SK-N-SH (cell line): ENCODE data around the gene CD53. TPM values are rescaled to one million over a fixed set of nuclear protein-coding genes. Genes with fewer than 3 reads are reported as not detected.

Experiments used
- CTCF ChIA-PET: fragments of 300-600, 350-600 bp; formaldehyde crosslinking; extraction: SDS; loops from one replicate; lab custom pipeline; 2021; lab: Yijun Ruan, JAX
- POLR2A ChIA-PET: fragments of 350-600 bp; sonication (Branson Sonifier 250); formaldehyde crosslinking; extraction: SDS; loops from one replicate; lab custom pipeline; 2020; ENCODE audit warnings: antibody characterized with exemption, inconsistent platforms; lab: Yijun Ruan, JAX
- DNase-seq: peaks from one replicate; pipeline ENCODE4 v3.0.0; 2012
- H2AFZ ChIP-seq: fragments of 200-600 bp; sonication (generic); 2 replicates; pipeline ENCODE4 v1.8.1; 2016; ENCODE audit warnings: antibody characterized with exemption, mild to moderate bottlenecking, low read depth
- H3F3A ChIP-seq: fragments of 200-600 bp; sonication (generic); replicated peaks from 2 replicates; pipeline ENCODE3; 2016; ENCODE audit warnings: antibody characterized with exemption, mild to moderate bottlenecking; ENCODE audit not compliant: insufficient read depth
- H3K27ac ChIP-seq, 2 experiments: fragments of 200-500 bp in 1 of 2; fragments of 200-600 bp in 1 of 2; sonication (Bioruptor generic) in 1 of 2; sonication (generic), shearing (Covaris generic) in 1 of 2; 2 replicates each; pipeline versions ENCODE4 v1.5.1 to v1.6.1; 2014 to 2016; ENCODE audit warnings: low read depth in 2 of 2, inconsistent platforms in 1 of 2, low read length in 1 of 2, mild to moderate bottlenecking in 1 of 2, mixed read lengths in 1 of 2
- H3K27me3 ChIP-seq: fragments of 200-600 bp; sonication (generic), shearing (Covaris generic); 2 replicates; pipeline ENCODE4 v1.6.1; 2016; ENCODE audit warnings: mixed run types; ENCODE audit not compliant: insufficient read depth
- H3K36me3 ChIP-seq, 2 experiments: fragments of 200-500 bp in 1 of 2; fragments of 200-600 bp in 1 of 2; sonication (Bioruptor generic) in 1 of 2; sonication (generic) in 1 of 2; replicated peaks in 1 of 2; 2 replicates each; pipeline versions ENCODE3 to v1.5.1; 2014 to 2016; ENCODE audit warnings: low read length in 1 of 2, mild to moderate bottlenecking in 1 of 2; ENCODE audit not compliant: insufficient read depth in 2 of 2, control insufficient read depth in 1 of 2
- H3K4me1 ChIP-seq, 2 experiments: fragments of 200-500 bp in 1 of 2; fragments of 200-600 bp in 1 of 2; sonication (Bioruptor generic) in 1 of 2; sonication (generic), shearing (Covaris generic) in 1 of 2; 2 replicates each; pipeline versions ENCODE4 v1.5.1 to v1.6.1; 2014 to 2016; ENCODE audit warnings: low read depth in 1 of 2, low read length in 1 of 2, mixed run types in 1 of 2; ENCODE audit not compliant: insufficient read depth in 2 of 2, control insufficient read depth in 1 of 2
- H3K4me2 ChIP-seq: fragments of 200-600 bp; sonication (generic), shearing (Covaris generic); 2 replicates; pipeline ENCODE4 v1.6.1; 2017; ENCODE audit warnings: mixed run types
- H3K4me3 ChIP-seq, 2 experiments: fragments of 200-500 bp in 1 of 2; fragments of 200-600 bp in 1 of 2; sonication (Bioruptor generic) in 1 of 2; sonication (generic), shearing (Covaris generic) in 1 of 2; 2 replicates each; pipeline versions ENCODE4 v1.5.1 to v1.8.1; 2014 to 2016; ENCODE audit warnings: low read depth in 2 of 2, inconsistent platforms in 1 of 2, low read length in 1 of 2, mild to moderate bottlenecking in 1 of 2, mixed read lengths in 1 of 2, moderate library complexity in 1 of 2
- H3K79me2 ChIP-seq: fragments of 200-600 bp; sonication (generic); 2 replicates; pipeline ENCODE4 v1.8.1; 2017; ENCODE audit warnings: mild to moderate bottlenecking; ENCODE audit not compliant: insufficient read depth
- H3K9ac ChIP-seq: fragments of 200-600 bp; sonication (generic); 2 replicates; pipeline ENCODE4 v1.6.1; 2017; ENCODE audit warnings: mixed run types
- H3K9me2 ChIP-seq: fragments of 200-600 bp; sonication (generic); 2 replicates; pipeline ENCODE4 v1.6.1; 2017; ENCODE audit warnings: mixed run types
- H3K9me3 ChIP-seq: fragments of 200-600 bp; sonication (generic); 2 replicates; pipeline ENCODE4 v1.6.1; 2017; ENCODE audit warnings: mixed run types, mild to moderate bottlenecking, moderate library complexity
- H4K20me1 ChIP-seq: fragments of 200-600 bp; sonication (generic); 2 replicates; pipeline ENCODE4 v1.6.1; 2017; ENCODE audit warnings: mild to moderate bottlenecking, mixed run types; ENCODE audit not compliant: insufficient read depth
- CHD2 ChIP-seq: fragments of 150-350 bp; IDR thresholded peaks from 2 replicates; pipeline ENCODE4 v1.6.1; 2018; ENCODE audit warnings: low read length; ENCODE audit not compliant: partially characterized antibody
- ELF1 ChIP-seq: IDR thresholded peaks from 2 replicates; pipeline ENCODE4 v1.4.0; 2012
- GABPA ChIP-seq: IDR thresholded peaks from 2 replicates; pipeline ENCODE4 v1.4.0; 2012; ENCODE audit warnings: low read depth, mild to moderate bottlenecking
- GATA2 ChIP-seq: sonication (generic); formaldehyde crosslinking; IDR thresholded peaks from 2 replicates; pipeline ENCODE4 v1.5.0; 2020; ENCODE audit warnings: mild to moderate bottlenecking, missing genetic modification reagents
- JUND ChIP-seq: IDR thresholded peaks from 2 replicates; pipeline ENCODE4 v1.4.0; 2012
- RAD21 ChIP-seq: IDR thresholded peaks from 2 replicates; pipeline ENCODE4 v1.6.1; 2012; ENCODE audit warnings: mild to moderate bottlenecking, low read length
- SMC3 ChIP-seq: IDR thresholded peaks from 2 replicates; pipeline ENCODE4 v1.6.1; 2012; ENCODE audit warnings: low read depth, low read length, improper control_type of control experiment
- WGBS: methylation state at CpG from one replicate; pipeline ENCODE4 v1.1.6; 2017; ENCODE audit warnings: low lambda C conversion rate; 5-methylcytosine and 5-hydroxymethylcytosine counted together
- polyA plus RNA-seq, 3 experiments: library from polyadenylated mRNA; depleted of rRNA; stranded (reverse); fragments of >200 nt; gene quantifications; 2 replicates each; pipeline ENCODE4 v1.2.3, GENCODE V29; 2012
- TF ChIP-seq, protein P1 (sequence below): IDR thresholded peaks from 2 replicates; pipeline ENCODE4 v1.4.0; 2012; ENCODE audit warnings: low read depth
- TF ChIP-seq, protein P2 (sequence below): fragments of 150-350 bp; IDR thresholded peaks from 2 replicates; pipeline ENCODE4 v1.6.1; 2017; ENCODE audit warnings: antibody characterized with exemption, low read length, low read depth, borderline replicate concordance
- TF ChIP-seq, protein P3 (sequence below): IDR thresholded peaks from 2 replicates; pipeline ENCODE4; 2012
- TF ChIP-seq, protein P4 (sequence below): IDR thresholded peaks from 2 replicates; pipeline ENCODE4 v1.4.0; 2012; ENCODE audit warnings: low read depth, borderline replicate concordance

Gene CD53
- polyA plus RNA-seq, 1 of the 3 experiments (the other 2 are of a cell fraction) = not detected

DNA sequence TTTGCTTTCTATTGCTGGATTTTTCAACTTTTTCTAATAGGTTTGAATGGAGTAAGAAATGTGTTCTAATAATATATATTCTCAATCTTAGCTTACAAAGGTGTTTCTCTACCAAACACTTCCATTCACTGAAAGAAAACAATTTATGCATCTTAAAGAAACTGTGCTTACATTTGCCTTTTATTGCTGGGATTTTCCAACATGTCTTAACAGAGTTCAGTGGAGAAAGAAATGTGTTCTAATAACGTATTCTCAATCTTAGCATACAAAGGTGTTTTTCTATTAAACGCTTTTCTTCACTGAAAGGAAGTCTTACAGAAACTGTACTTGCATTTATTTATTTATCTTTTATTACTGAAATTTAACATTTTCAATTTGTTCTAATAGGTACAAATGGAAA lies 5.6 kb downstream of the CD53 start:
- POLR2A ChIA-PET = no interaction called here
- 31% methylated on average over 2 of the region's 2 CpGs for WGBS

DNA sequence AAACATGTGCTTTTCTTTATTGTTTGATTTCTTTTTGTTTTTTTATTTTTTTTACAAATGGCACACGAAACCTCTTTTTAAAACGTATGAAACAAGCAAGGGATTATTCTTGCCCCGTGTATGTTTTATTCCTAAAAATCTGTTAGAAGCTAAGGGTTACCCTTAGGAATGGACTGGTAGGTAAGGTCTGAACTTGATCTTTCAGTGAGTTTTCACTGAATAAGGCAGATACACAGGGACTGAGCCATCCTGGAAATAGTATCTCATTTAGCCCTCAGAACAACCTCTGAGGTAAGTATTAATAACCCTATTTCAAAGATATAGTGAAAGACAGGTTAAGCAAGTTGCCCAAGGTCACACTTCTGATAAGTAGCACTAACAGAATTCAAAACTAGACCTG lies 6.0 kb downstream of the CD53 start:
- Histone ChIP-seq H3K36me3 (no peaks in the 10 kb centered on the region), H3K4me3 (no peak overlapping the region), H3K4me1 (no peaks in the 10 kb centered on the region), H3K4me2 (no peak overlapping the region), H3K9ac (no peak overlapping the region), H3K9me3 (no peaks in the 10 kb centered on the region; the same call in 1 of the 2 replicates), H4K20me1 (no peaks in the 10 kb centered on the region), H3K79me2 (no peaks in the 10 kb centered on the region), H3K9me2 (peaks cover 4% of the 10 kb centered on the region; the same call in 1 of the 2 replicates), H3F3A (no peaks in the 10 kb centered on the region), H2AFZ (no peak overlapping the region), H3K27me3 (no peaks in the 10 kb centered on the region), H3K27ac (no peak overlapping the region)
- ChIA-PET POLR2A (no interaction called here), CTCF (no interaction called here)
- WGBS = 21% methylated on average over 3 of the region's 3 CpGs
- DNase-seq = no peak
- TF ChIP-seq GATA2 (no peak), CHD2 (no peak)

More for the DNA sequence above, 5.6 kb downstream of the CD53 start:
- Histone ChIP-seq H2AFZ (no peak overlapping the region), H3K27ac (no peak overlapping the region), H3K4me3 (no peak overlapping the region), H3K36me3 (no peaks in the 10 kb centered on the region), H3K79me2 (no peaks in the 10 kb centered on the region), H3K9me3 (no peaks in the 10 kb centered on the region; the same call in 1 of the 2 replicates), H3K4me2 (no peak overlapping the region), H4K20me1 (no peaks in the 10 kb centered on the region), H3K9me2 (peaks cover 4% of the 10 kb centered on the region; the same call in 1 of the 2 replicates), H3K9ac (no peak overlapping the region), H3K27me3 (no peaks in the 10 kb centered on the region), H3F3A (no peaks in the 10 kb centered on the region), H3K4me1 (no peaks in the 10 kb centered on the region)
- no peak for DNase-seq
- CTCF ChIA-PET = no interaction called here
- TF ChIP-seq, protein P1, sequence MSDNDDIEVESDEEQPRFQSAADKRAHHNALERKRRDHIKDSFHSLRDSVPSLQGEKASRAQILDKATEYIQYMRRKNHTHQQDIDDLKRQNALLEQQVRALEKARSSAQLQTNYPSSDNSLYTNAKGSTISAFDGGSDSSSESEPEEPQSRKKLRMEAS = no peak
- TF ChIP-seq, protein P2, sequence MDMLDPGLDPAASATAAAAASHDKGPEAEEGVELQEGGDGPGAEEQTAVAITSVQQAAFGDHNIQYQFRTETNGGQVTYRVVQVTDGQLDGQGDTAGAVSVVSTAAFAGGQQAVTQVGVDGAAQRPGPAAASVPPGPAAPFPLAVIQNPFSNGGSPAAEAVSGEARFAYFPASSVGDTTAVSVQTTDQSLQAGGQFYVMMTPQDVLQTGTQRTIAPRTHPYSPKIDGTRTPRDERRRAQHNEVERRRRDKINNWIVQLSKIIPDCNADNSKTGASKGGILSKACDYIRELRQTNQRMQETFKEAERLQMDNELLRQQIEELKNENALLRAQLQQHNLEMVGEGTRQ = no peak
- TF ChIP-seq, protein P3, sequence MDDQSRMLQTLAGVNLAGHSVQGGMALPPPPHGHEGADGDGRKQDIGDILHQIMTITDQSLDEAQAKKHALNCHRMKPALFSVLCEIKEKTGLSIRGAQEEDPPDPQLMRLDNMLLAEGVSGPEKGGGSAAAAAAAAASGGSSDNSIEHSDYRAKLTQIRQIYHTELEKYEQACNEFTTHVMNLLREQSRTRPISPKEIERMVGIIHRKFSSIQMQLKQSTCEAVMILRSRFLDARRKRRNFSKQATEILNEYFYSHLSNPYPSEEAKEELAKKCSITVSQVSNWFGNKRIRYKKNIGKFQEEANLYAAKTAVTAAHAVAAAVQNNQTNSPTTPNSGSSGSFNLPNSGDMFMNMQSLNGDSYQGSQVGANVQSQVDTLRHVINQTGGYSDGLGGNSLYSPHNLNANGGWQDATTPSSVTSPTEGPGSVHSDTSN = no peak
- TF ChIP-seq, protein P4, sequence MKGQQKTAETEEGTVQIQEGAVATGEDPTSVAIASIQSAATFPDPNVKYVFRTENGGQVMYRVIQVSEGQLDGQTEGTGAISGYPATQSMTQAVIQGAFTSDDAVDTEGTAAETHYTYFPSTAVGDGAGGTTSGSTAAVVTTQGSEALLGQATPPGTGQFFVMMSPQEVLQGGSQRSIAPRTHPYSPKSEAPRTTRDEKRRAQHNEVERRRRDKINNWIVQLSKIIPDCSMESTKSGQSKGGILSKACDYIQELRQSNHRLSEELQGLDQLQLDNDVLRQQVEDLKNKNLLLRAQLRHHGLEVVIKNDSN = no peak
- TF ChIP-seq JUND (no peak), RAD21 (no peak), GABPA (no peak), ELF1 (no peak), SMC3 (no peak)
